Measurements from ENCODE around the gene SLC25A18.

DNA sequence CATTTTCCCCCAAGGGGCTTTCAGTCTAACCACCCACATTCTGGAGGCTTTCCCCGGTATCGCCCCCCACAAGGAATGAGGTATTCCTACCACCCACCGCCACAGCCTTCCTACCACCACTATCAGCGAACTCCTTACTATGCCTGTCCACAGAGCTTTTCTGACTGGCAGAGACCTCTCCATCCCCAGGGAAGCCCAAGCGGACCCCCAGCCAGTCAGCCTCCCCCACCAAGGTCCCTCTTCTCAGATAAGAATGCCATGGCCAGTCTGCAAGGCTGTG lies 14.6 kb upstream of the SLC25A18 start:
- TF ChIP-seq POLR2A (IDR thresholded peaks at IDR 0.05; ENCODE audit: low read depth, low read length) = no peak
- TF ChIP-seq, protein P1, sequence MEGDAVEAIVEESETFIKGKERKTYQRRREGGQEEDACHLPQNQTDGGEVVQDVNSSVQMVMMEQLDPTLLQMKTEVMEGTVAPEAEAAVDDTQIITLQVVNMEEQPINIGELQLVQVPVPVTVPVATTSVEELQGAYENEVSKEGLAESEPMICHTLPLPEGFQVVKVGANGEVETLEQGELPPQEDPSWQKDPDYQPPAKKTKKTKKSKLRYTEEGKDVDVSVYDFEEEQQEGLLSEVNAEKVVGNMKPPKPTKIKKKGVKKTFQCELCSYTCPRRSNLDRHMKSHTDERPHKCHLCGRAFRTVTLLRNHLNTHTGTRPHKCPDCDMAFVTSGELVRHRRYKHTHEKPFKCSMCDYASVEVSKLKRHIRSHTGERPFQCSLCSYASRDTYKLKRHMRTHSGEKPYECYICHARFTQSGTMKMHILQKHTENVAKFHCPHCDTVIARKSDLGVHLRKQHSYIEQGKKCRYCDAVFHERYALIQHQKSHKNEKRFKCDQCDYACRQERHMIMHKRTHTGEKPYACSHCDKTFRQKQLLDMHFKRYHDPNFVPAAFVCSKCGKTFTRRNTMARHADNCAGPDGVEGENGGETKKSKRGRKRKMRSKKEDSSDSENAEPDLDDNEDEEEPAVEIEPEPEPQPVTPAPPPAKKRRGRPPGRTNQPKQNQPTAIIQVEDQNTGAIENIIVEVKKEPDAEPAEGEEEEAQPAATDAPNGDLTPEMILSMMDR (conservative IDR thresholded peaks at IDR 0.05; ENCODE audit: low read depth, low read length) = no peak
- no peak for TF ChIP-seq RCOR1 (IDR thresholded peaks at IDR 0.05; ENCODE audit: insufficient replicate concordance, low read length)
- TF ChIP-seq MAFK (IDR thresholded peaks at IDR 0.05; ENCODE audit: low read depth, low read length) = no peak
- TF ChIP-seq CEBPB (IDR thresholded peaks at IDR 0.05; ENCODE audit: low read depth, low read length) = no peak
- TF ChIP-seq BHLHE40 (IDR thresholded peaks at IDR 0.05; ENCODE audit: low read depth, low read length) = no peak
- TF ChIP-seq RAD21 (IDR thresholded peaks at IDR 0.05; ENCODE audit: low read length) = no peak
- TF ChIP-seq, protein P2, sequence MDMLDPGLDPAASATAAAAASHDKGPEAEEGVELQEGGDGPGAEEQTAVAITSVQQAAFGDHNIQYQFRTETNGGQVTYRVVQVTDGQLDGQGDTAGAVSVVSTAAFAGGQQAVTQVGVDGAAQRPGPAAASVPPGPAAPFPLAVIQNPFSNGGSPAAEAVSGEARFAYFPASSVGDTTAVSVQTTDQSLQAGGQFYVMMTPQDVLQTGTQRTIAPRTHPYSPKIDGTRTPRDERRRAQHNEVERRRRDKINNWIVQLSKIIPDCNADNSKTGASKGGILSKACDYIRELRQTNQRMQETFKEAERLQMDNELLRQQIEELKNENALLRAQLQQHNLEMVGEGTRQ (IDR thresholded peaks at IDR 0.05; ENCODE audit: low read depth, low read length) = no peak
- no peak for TF ChIP-seq MXI1 (IDR thresholded peaks at IDR 0.05; ENCODE audit: borderline replicate concordance, low read depth, low read length)
- TF ChIP-seq, protein P3, sequence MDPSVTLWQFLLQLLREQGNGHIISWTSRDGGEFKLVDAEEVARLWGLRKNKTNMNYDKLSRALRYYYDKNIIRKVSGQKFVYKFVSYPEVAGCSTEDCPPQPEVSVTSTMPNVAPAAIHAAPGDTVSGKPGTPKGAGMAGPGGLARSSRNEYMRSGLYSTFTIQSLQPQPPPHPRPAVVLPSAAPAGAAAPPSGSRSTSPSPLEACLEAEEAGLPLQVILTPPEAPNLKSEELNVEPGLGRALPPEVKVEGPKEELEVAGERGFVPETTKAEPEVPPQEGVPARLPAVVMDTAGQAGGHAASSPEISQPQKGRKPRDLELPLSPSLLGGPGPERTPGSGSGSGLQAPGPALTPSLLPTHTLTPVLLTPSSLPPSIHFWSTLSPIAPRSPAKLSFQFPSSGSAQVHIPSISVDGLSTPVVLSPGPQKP (IDR thresholded peaks at IDR 0.05; ENCODE audit: borderline replicate concordance, low read depth, low read length) = no peak

Data from IMR-90 (cell line).